Measurements from ENCODE around the gene REEP3.

Gene REEP3

GRCh38 chr10:63521416-63522276 is 445 bp downstream of the REEP3 start:
- in situ Hi-C loops (cut with HindIII; ENCODE audit: low sequenced_read_pairs) = no loop called here
- H3K4me3 ChIP-seq (ENCODE audit: low read depth, low read length) = peak overlapping the region; percentile 80
- TF ChIP-seq CTCF (IDR thresholded peaks at IDR 0.05; ENCODE audit: low read depth, low read length, missing control alignments) = no peak
- peak; percentile 35 for DNase-seq (ENCODE audit: low read depth)

GRCh38 chr10:63522277-63522687 is 1.1 kb downstream of the REEP3 start:
- TF ChIP-seq CTCF (IDR thresholded peaks at IDR 0.05; ENCODE audit: low read depth, low read length, missing control alignments) = no peak
- peak overlapping the region; percentile 80 for H3K4me3 ChIP-seq (ENCODE audit: low read depth, low read length)
- in situ Hi-C loops (cut with HindIII; ENCODE audit: low sequenced_read_pairs) = no loop called here
- DNase-seq (ENCODE audit: low read depth) = no peak

- TF ChIP-seq CTCF (IDR thresholded peaks at IDR 0.05; ENCODE audit: low read depth, low read length, missing control alignments) = no peak
- no peak for DNase-seq (ENCODE audit: low read depth)
- in situ Hi-C loops (cut with HindIII; ENCODE audit: low sequenced_read_pairs) = no loop called here
- H3K4me3 ChIP-seq (ENCODE audit: low read depth, low read length) = peak overlapping the region; percentile 80
Observed at GRCh38 chr10:63522995-63523394, 1.8 kb downstream of the REEP3 start.

GRCh38 chr10:63525021-63525420 is 3.8 kb downstream of the REEP3 start:
- no peak for DNase-seq (ENCODE audit: low read depth)
- in situ Hi-C loops (cut with HindIII; ENCODE audit: low sequenced_read_pairs) = no loop called here
- H3K4me3 ChIP-seq (ENCODE audit: low read depth, low read length) = no peak overlapping the region
- no peak for TF ChIP-seq CTCF (IDR thresholded peaks at IDR 0.05; ENCODE audit: low read depth, low read length, missing control alignments)

GRCh38 chr10:63527401-63527800 is 6.2 kb downstream of the REEP3 start:
- in situ Hi-C loops (cut with HindIII; ENCODE audit: low sequenced_read_pairs) = no loop called here
- TF ChIP-seq CTCF (IDR thresholded peaks at IDR 0.05; ENCODE audit: low read depth, low read length, missing control alignments) = no peak
- no peak for DNase-seq (ENCODE audit: low read depth)
- H3K4me3 ChIP-seq (ENCODE audit: low read depth, low read length) = no peak overlapping the region

- no peak for DNase-seq (ENCODE audit: low read depth)
- no peak overlapping the region for H3K4me3 ChIP-seq (ENCODE audit: low read depth, low read length)
- in situ Hi-C loops (cut with HindIII; ENCODE audit: low sequenced_read_pairs) = no loop called here
- no peak for TF ChIP-seq CTCF (IDR thresholded peaks at IDR 0.05; ENCODE audit: low read depth, low read length, missing control alignments)
Observed at GRCh38 chr10:63528084-63528744, 7.0 kb downstream of the REEP3 start.

Data from astrocyte of the cerebellum (primary cell).